ENCODE results near the gene FABP6. TPM values are rescaled to one million over a fixed set of nuclear protein-coding genes. Genes with fewer than 3 reads are reported as not detected.

The FABP6 gene
- total RNA-seq, 1 donor from 2014 or later = 4.8 TPM

- H3F3A ChIP-seq (ENCODE audit: low read depth) = peaks cover under 1% of the 10 kb centered on the region
- no peaks in the 10 kb centered on the region for H3K4me1 ChIP-seq
- no peaks in the 10 kb centered on the region for H3K36me3 ChIP-seq
- H3K27ac Mint-ChIP-seq = no peak overlapping the region
- no peak overlapping the region for H3K9ac ChIP-seq
- DNase-seq (ENCODE audit: low spot score) = no peak
- no peak overlapping the region for H2AFZ ChIP-seq (replicated peaks)
- no peak overlapping the region for H3K4me3 ChIP-seq
- H3K9me3 ChIP-seq (ENCODE audit: low read depth) = no peaks in the 10 kb centered on the region
- TF ChIP-seq EZH2 (IDR thresholded peaks at IDR 0.05) = no peak
- no peak for TF ChIP-seq EZH2phosphoT487 (IDR thresholded peaks at IDR 0.05)
- TF ChIP-seq CTCF (IDR thresholded peaks at IDR 0.05) = no peak
- H3K36me3 Mint-ChIP-seq = no peaks in the 10 kb centered on the region
- H4K20me1 ChIP-seq (ENCODE audit: low read depth) = no peaks in the 10 kb centered on the region
- H3K27ac ChIP-seq = no peak overlapping the region
- H3K27me3 Mint-ChIP-seq (ENCODE audit: insufficient read depth, low read depth) = peaks cover 2% of the 10 kb centered on the region
- H3K4me1 Mint-ChIP-seq = peaks cover 4% of the 10 kb centered on the region
- H3K27me3 ChIP-seq = no peaks in the 10 kb centered on the region
- no peaks in the 10 kb centered on the region for H3K9me3 Mint-ChIP-seq
- H3K4me2 ChIP-seq = no peak overlapping the region
- no peaks in the 10 kb centered on the region for H3K79me2 ChIP-seq (ENCODE audit: low read depth)
- no peak overlapping the region for H3K4me3 Mint-ChIP-seq
Observed at GRCh38 chr5:160231783-160232342, 2.6 kb downstream of the FABP6 start.

- H3K36me3 ChIP-seq = no peaks in the 10 kb centered on the region
- H3K4me3 ChIP-seq = no peak overlapping the region
- H3K4me1 Mint-ChIP-seq = peaks cover 16% of the 10 kb centered on the region
- H3K27me3 ChIP-seq = no peaks in the 10 kb centered on the region
- H3K9ac ChIP-seq = no peak overlapping the region
- no peak overlapping the region for H3K27ac ChIP-seq
- H2AFZ ChIP-seq (replicated peaks) = no peak overlapping the region
- H3K36me3 Mint-ChIP-seq = no peaks in the 10 kb centered on the region
- no peak overlapping the region for H3K4me3 Mint-ChIP-seq
- H3K9me3 ChIP-seq (ENCODE audit: low read depth) = no peaks in the 10 kb centered on the region
- peaks cover 7% of the 10 kb centered on the region for H3F3A ChIP-seq (ENCODE audit: low read depth)
- H3K27ac Mint-ChIP-seq = no peak overlapping the region
- peaks cover 7% of the 10 kb centered on the region for H3K27me3 Mint-ChIP-seq (ENCODE audit: insufficient read depth, low read depth)
- H3K4me2 ChIP-seq = no peak overlapping the region
- H3K4me1 ChIP-seq = no peaks in the 10 kb centered on the region
- H4K20me1 ChIP-seq (ENCODE audit: low read depth) = no peaks in the 10 kb centered on the region
- TF ChIP-seq EZH2phosphoT487 (IDR thresholded peaks at IDR 0.05) (no peak), CTCF (IDR thresholded peaks at IDR 0.05) (no peak), EZH2 (IDR thresholded peaks at IDR 0.05) (no peak)
- DNase-seq (ENCODE audit: low spot score) = no peak
- no peaks in the 10 kb centered on the region for H3K9me3 Mint-ChIP-seq
- no peaks in the 10 kb centered on the region for H3K79me2 ChIP-seq (ENCODE audit: low read depth)
Observed at GRCh38 chr5:160233215-160233614, 3.9 kb downstream of the FABP6 start.

GRCh38 chr5:160235731-160236130 is 6.4 kb downstream of the FABP6 start:
- no peak overlapping the region for H3K4me2 ChIP-seq
- no peaks in the 10 kb centered on the region for H4K20me1 ChIP-seq (ENCODE audit: low read depth)
- Mint-ChIP-seq H3K9me3 (no peaks in the 10 kb centered on the region), H3K27ac (no peak overlapping the region), H3K4me1 (peaks cover 19% of the 10 kb centered on the region), H3K27me3 (ENCODE audit: insufficient read depth, low read depth) (peaks cover 10% of the 10 kb centered on the region), H3K4me3 (no peak overlapping the region), H3K36me3 (no peaks in the 10 kb centered on the region)
- no peak for TF ChIP-seq EZH2 (IDR thresholded peaks at IDR 0.05)
- no peak for TF ChIP-seq EZH2phosphoT487 (IDR thresholded peaks at IDR 0.05)
- TF ChIP-seq CTCF (IDR thresholded peaks at IDR 0.05) = no peak
- no peaks in the 10 kb centered on the region for H3K79me2 ChIP-seq (ENCODE audit: low read depth)
- DNase-seq (ENCODE audit: low spot score) = no peak
- no peaks in the 10 kb centered on the region for H3K9me3 ChIP-seq (ENCODE audit: low read depth)
- no peaks in the 10 kb centered on the region for H3K36me3 ChIP-seq
- H3K4me3 ChIP-seq = no peak overlapping the region
- peaks cover 7% of the 10 kb centered on the region for H3F3A ChIP-seq (ENCODE audit: low read depth)
- no peak overlapping the region for H2AFZ ChIP-seq (replicated peaks)
- H3K9ac ChIP-seq = no peak overlapping the region
- no peak overlapping the region for H3K27ac ChIP-seq
- H3K27me3 ChIP-seq = no peaks in the 10 kb centered on the region
- no peaks in the 10 kb centered on the region for H3K4me1 ChIP-seq
